Activated CD8-positive, alpha-beta T cell treated with anti-CD3 and anti-CD28 coated beads for 36 hours (primary cell): ENCODE measurements around the gene YES1. TPM values are rescaled to one million over a fixed set of nuclear protein-coding genes. Genes with fewer than 3 reads are reported as not detected.
A peak's percentile ranks its signal among the peaks of the same experiment; 100 is the strongest.

Experiments
- ATAC-seq: fragments of 200-7000 bp; cut with Tn5 transposase; one replicate; pipeline ENCODE4 v1.10.0; 2021; ENCODE audit warnings: mild to moderate bottlenecking, moderate library complexity
- CTCF ChIA-PET: fragments of 350-600 bp; sonication (Branson Sonifier 250); formaldehyde crosslinking; loops from one replicate; lab custom pipeline; 2021; ENCODE audit warnings: antibody characterized with exemption; lab: Charles Lee
- POLR2A ChIA-PET: fragments of 350-600 bp; sonication (Branson Sonifier 250); formaldehyde crosslinking; loops from one replicate; lab custom pipeline; 2021; ENCODE audit warnings: antibody characterized with exemption; lab: Charles Lee
- DNase-seq: peaks from one replicate; pipeline ENCODE4 v3.0.0-alpha.2; 2020
- H3K27ac Mint-ChIP-seq: one replicate; pipeline ENCODE4 v1.8.0; 2021; ENCODE audit warnings: mild to moderate bottlenecking, mixed read lengths
- H3K27me3 Mint-ChIP-seq: one replicate; pipeline ENCODE4 v1.8.0; 2021; ENCODE audit warnings: mixed read lengths
- H3K36me3 Mint-ChIP-seq: one replicate; pipeline ENCODE4 v1.8.0; 2021; ENCODE audit warnings: low read depth, mixed read lengths
- H3K4me1 Mint-ChIP-seq: one replicate; pipeline ENCODE4 v1.8.0; 2021; ENCODE audit warnings: low read depth, mixed read lengths
- H3K4me3 Mint-ChIP-seq: one replicate; pipeline ENCODE4 v1.8.0; 2021; ENCODE audit warnings: mild to moderate bottlenecking, moderate library complexity, mixed read lengths
- H3K9me3 Mint-ChIP-seq: one replicate; pipeline ENCODE4 v1.8.0; 2021; ENCODE audit warnings: mixed read lengths
- intact Hi-C: fragments of 100-400 bp; cut with micrococcal nuclease; formaldehyde crosslinking; loops from one replicate; pipeline ENCODE4 v1.10.0; 2022
- total RNA-seq, 2 experiments: library from RNA; stranded (reverse); gene quantifications; one replicate each; pipeline ENCODE4 v1.2.3, GENCODE V29; 2021
- TF ChIP-seq, protein P1 (sequence below): fragments of 200-600 bp; IDR thresholded peaks from one replicate; pipeline ENCODE4 v1.8.0; 2022; ENCODE audit warnings: antibody characterized with exemption, mild to moderate bottlenecking

The YES1 gene
- total RNA-seq, 2 experiments from 2014 or later: 38.8 to 40.0 TPM

DNA sequence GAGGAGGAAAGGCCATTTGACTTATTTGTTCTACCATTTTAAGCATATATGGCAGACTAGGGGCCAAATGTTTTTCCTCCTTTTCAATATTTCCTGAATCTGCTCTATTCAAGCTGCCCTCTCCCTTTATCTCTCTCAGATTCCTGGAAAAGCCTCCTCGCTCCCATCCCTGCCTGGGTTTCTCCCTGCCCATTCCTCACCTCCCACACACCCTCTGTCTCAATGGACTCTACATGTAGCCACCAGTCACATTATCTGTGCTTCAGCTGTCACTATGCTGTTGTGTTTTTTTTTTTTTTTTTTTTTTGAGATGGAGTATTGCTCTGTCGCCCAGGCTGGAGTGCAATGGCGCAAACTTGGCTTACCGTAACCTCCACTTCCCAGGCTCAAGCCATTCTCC, 131.7 kb downstream of the YES1 start:
- ChIA-PET CTCF (interaction anchor here (1.2 to 1.7 kb wide), 3 partner anchors 10 to 56 kb away, joined by 3 to 5 read pairs (median 4); partner anchors contain the start of gene ENOSF1), POLR2A (interaction anchor here (1.1 to 1.5 kb wide), 2 partner anchors 10 kb away, joined by 6 to 7 read pairs; no protein-coding TSS in a partner anchor)
- TF ChIP-seq, protein P1, sequence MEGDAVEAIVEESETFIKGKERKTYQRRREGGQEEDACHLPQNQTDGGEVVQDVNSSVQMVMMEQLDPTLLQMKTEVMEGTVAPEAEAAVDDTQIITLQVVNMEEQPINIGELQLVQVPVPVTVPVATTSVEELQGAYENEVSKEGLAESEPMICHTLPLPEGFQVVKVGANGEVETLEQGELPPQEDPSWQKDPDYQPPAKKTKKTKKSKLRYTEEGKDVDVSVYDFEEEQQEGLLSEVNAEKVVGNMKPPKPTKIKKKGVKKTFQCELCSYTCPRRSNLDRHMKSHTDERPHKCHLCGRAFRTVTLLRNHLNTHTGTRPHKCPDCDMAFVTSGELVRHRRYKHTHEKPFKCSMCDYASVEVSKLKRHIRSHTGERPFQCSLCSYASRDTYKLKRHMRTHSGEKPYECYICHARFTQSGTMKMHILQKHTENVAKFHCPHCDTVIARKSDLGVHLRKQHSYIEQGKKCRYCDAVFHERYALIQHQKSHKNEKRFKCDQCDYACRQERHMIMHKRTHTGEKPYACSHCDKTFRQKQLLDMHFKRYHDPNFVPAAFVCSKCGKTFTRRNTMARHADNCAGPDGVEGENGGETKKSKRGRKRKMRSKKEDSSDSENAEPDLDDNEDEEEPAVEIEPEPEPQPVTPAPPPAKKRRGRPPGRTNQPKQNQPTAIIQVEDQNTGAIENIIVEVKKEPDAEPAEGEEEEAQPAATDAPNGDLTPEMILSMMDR: no peak
- no peak overlapping the region for H3K4me3 Mint-ChIP-seq
- H3K9me3 Mint-ChIP-seq: no peaks in the 10 kb centered on the region
- ATAC-seq (no peak), DNase-seq (no peak)
- H3K27me3 Mint-ChIP-seq: no peaks in the 10 kb centered on the region
- H3K27ac Mint-ChIP-seq: peak overlapping the region; percentile 76
- intact Hi-C loops: no loop called here
- H3K36me3 Mint-ChIP-seq: peaks cover 74% of the 10 kb centered on the region
- peaks cover 20% of the 10 kb centered on the region for H3K4me1 Mint-ChIP-seq

DNA sequence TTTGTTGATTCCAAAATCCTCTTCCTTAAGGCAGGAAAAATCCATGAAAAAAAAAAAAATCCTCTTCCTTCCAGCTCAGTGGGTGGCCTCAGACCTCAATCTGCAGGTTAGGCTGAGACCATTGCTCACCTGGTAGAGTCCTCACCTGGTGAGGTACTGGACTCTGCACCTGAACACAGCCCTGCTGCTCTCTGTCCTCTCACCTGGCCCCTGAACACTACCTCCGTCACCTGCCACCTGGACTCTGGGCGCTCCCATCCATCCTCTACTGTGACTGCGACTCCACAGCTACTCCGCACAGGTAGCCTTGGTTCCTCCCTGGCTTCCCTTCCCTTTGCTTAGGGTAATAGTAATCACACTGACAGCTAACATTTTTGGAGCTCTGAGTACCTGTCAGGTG, 132.5 kb downstream of the YES1 start:
- no peaks in the 10 kb centered on the region for H3K9me3 Mint-ChIP-seq
- H3K27me3 Mint-ChIP-seq: no peaks in the 10 kb centered on the region
- ChIA-PET CTCF (interaction anchor here (1.2 kb wide), 1 partner anchor 159 kb away, joined by 3 read pairs; no protein-coding TSS in a partner anchor), POLR2A (interaction anchor here (0.9 to 2.1 kb wide), 4 partner anchors 9 to 151 kb away, joined by 3 to 7 read pairs (median 6); no protein-coding TSS in a partner anchor)
- DNase-seq: no peak
- peaks cover 20% of the 10 kb centered on the region for H3K4me1 Mint-ChIP-seq
- ATAC-seq: no peak
- no peak overlapping the region for H3K4me3 Mint-ChIP-seq
- H3K36me3 Mint-ChIP-seq: peaks cover 73% of the 10 kb centered on the region
- H3K27ac Mint-ChIP-seq: no peak overlapping the region
- intact Hi-C loops: no loop called here
- TF ChIP-seq, protein P1: no peak

DNA sequence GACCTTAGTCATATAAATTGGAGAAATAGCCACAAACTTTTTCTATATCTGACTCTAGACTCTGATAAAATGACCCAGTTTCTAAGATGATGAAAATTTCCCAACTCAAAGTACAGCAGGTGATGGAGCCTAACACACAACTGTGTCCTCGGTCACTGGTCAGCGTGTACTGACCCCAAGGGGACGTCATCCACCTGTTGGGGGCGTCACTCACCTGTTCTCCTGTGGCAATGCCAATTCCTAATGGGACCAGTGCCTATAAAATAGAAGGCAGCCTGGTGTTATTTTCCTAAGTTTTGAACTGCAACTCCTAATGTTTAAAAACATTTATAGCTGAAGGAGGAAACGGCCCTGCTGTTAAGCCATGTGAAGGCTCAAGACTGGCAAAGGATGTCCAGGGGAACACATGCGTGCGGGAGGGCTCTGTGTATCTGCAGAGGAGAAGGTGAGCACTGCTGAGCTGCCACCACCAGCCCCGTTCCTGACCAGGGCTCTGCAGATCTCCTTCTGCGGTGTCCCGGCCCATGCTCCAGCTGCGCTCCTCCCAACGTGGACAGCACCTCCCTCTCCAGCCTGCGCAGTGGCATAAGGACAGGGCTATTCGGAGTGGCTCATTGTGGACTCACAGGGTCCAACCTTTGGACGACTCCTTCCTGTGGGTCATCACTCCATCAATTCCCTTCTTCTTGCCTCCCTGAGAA, 133.4 kb downstream of the YES1 start:
- ChIA-PET POLR2A (interaction anchor here (0.9 to 2.1 kb wide), 4 partner anchors 11 to 152 kb away, joined by 3 to 7 read pairs (median 4); no protein-coding TSS in a partner anchor), CTCF (interaction anchor here (1.0 to 1.3 kb wide), 3 partner anchors 51 to 160 kb away, joined by 3 to 4 read pairs (median 4); no protein-coding TSS in a partner anchor)
- Mint-ChIP-seq H3K36me3 (peaks cover 77% of the 10 kb centered on the region), H3K9me3 (no peaks in the 10 kb centered on the region), H3K27me3 (no peaks in the 10 kb centered on the region), H3K27ac (no peak overlapping the region), H3K4me1 (peaks cover 20% of the 10 kb centered on the region), H3K4me3 (no peak overlapping the region)
- no peak for DNase-seq
- TF ChIP-seq, protein P1: no peak
- no peak for ATAC-seq
- intact Hi-C loops: no loop called here

DNA sequence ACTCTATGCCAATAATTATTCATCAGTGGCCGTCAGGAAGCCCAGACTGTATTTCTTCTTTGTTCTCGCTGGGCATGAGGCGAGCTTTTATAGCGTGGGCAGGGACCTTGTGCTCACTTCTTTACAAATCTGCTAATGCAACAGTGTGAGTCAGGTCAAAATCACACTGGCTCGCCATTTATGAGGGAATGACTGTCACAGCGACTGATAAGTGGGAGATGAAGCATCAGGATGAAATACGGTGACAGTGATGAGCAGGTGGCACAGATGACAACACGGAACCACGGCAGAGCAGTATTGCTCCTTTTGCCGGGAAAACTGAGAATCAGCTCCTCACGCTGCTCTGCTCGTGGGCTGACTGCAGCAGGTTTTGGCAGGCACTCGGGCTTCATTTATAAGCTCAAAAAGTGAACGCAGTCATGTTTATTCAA, 134.1 kb downstream of the YES1 start:
- ATAC-seq (no peak), DNase-seq (no peak)
- no peak overlapping the region for H3K4me3 Mint-ChIP-seq
- H3K9me3 Mint-ChIP-seq: no peaks in the 10 kb centered on the region
- peaks cover 72% of the 10 kb centered on the region for H3K36me3 Mint-ChIP-seq
- intact Hi-C loops: no loop called here
- POLR2A ChIA-PET: interaction anchor here (0.6 to 2.1 kb wide), 4 partner anchors 10 to 23 kb away, joined by 3 to 7 read pairs (median 4); no protein-coding TSS in a partner anchor
- CTCF ChIA-PET: interaction anchor here (1.0 to 1.3 kb wide), 2 partner anchors 50 to 153 kb away, joined by 4 read pairs; no protein-coding TSS in a partner anchor
- TF ChIP-seq, protein P1: no peak
- H3K27me3 Mint-ChIP-seq: no peaks in the 10 kb centered on the region
- H3K27ac Mint-ChIP-seq: no peak overlapping the region
- H3K4me1 Mint-ChIP-seq: peaks cover 14% of the 10 kb centered on the region
